Left renal cortex interstitium (tissue), 4 donors: ENCODE data around the gene MTG1. TPM values are rescaled to one million over a fixed set of nuclear protein-coding genes. Genes with fewer than 3 reads are reported as not detected.
"Not testable (repeated sequence)": the region's sequence is repeated elsewhere in the genome, so short reads cannot be mapped to it uniquely, and the experiment has no call there.

Source experiments
- DNase-seq, 4 donors: peaks; one replicate each; pipeline ENCODE4 v3.0.0-alpha.2; 2013; ENCODE audit warnings: low read depth in 4 of 4, low spot score in 2 of 4, missing footprints in 1 of 4
- polyA plus RNA-seq, 4 donors: library from polyadenylated mRNA; unstranded; fragments of 120-200 nt; gene quantifications; one replicate each; pipeline ENCODE4 v1.2.1, GENCODE V29; 2013; ENCODE audit not compliant: insufficient read length in 4 of 4

Gene MTG1
- polyA plus RNA-seq, 4 donors: 60.3 to 104 (median 81.0) TPM

- DNase-seq: no peak
Observed at GRCh38 chr10:133377025-133377817, 16.7 kb upstream of the MTG1 start.

GRCh38 chr10:133377818-133378250 is 16.1 kb upstream of the MTG1 start:
- no peak for DNase-seq

DNA sequence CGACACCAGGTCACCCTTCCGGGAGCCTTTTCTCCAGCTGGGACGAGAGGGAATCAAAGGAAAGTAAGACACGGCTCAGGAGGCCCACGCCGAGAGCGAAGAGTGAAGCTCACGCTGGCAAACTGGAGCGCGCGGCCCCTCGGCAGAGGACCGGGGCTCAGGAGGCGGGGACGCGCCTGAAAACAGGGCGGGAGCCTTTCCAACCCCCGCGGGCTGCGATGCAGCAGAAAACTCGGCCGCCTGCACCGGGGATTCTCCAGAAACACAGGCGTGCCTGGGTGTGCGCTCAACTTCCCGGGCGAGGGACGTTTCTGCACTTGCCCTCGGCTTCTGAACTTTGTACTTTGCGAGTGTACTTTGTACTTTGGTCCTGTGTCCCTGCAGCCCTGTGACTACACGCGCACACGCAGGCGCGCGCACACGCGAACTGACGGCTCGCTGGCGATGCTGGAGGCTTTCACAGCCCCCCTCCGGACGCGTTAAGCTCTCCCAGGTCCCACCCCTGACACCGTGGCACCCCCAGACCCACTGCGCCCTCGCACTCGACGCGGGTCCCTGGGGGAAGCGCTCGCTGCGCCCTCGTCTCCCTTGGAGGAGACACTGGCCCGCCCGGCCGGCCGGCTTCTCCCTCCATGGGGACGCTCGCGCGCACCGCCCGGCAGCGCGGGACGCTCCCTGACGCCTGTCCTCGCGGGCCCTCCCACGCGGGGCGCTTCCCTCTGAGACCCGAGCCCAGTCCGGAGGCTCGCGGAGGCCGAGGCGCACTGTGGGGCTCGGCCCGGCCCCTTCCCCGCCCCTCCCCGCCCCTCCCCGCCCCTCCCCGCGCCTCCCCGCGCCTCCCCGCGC is 15.5 kb upstream of the MTG1 start:
- DNase-seq: peak in 1 of 4 donors; percentile 69

DNA sequence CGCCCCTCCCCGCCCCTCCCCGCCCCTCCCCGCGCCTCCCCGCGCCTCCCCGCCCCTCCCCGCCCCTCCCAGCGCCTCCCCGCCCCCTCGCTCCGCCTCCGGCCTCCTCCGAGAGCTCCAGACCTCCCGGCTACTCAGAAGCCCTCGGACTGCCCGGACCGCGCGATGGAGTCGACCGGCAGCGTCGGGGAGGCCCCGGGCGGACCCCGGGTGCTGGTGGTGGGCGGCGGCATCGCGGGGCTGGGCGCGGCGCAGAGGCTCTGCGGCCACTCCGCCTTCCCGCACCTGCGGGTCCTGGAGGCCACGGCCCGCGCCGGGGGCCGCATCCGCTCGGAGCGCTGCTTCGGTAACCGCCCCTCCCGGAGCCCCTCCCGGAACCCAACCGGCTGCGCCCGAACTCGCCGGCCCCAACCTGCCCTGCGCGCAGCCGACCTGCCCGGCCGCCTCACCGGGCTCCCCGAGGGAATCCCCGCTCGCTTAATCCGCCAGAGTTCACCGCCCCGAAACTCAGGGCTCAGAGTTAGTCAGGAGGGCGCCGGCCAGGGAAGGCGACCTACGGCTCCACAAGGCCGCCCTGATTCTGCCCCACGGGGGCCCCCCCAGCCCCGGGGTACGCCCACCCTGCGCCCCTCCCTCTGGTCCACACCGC is 14.7 kb upstream of the MTG1 start, which contains the start of gene PAOX:
Gene PAOX, plus strand, starts transcription at position 111 of the 649 bp plus-strand sequence. Its CDS starts 55 bp downstream, at position 166.
- no peak for DNase-seq

- no peak for DNase-seq
Observed at GRCh38 chr10:133379801-133380666, 13.9 kb upstream of the MTG1 start.

DNA sequence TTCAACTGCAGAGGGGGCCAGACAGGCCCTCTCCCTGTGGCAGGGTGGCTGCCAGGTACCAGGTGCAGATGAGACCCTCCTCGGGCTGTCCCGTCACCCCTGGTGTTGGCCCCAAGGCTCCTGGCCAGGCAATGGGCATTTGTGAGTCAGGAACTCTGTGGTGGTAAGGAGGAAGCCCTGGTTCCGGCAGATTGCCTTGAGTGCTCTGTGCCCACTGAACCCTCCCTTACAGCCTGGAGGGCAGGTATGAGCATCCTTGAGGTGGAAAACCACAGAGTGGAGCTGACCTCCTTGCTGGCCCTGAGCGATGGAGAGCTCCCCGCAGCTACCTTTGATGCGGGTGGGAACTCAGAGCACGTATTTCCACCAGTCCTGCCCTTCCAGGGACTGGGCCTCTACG is 12.9 kb upstream of the MTG1 start:
- no peak for DNase-seq

- DNase-seq: no peak
Observed at GRCh38 chr10:133383551-133383950, 10.4 kb upstream of the MTG1 start.

DNA sequence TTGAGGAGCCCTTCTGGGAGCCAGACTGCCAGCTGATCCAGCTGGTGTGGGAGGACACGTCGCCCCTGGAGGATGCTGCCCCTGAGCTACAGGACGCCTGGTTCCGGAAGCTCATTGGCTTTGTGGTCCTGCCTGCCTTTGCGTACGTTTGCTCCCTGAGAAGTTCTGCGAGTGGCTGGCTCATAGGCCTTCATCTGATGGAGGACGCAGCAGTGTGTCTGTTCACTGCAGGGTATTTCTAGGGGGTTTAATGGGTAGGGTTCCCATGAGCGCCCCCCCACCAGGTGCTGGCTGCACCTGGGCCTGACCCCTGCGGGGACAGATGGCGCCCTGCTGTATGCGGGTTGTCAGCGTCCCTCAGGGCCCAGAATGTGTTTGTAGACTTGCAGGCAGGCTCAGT is 9.9 kb upstream of the MTG1 start:
- DNase-seq: no peak

- no peak for DNase-seq
Observed at GRCh38 chr10:133385214-133385613, 8.7 kb upstream of the MTG1 start.

- not testable (repeated sequence) for DNase-seq
Observed at GRCh38 chr10:133386951-133387350, 7.0 kb upstream of the MTG1 start.

DNA sequence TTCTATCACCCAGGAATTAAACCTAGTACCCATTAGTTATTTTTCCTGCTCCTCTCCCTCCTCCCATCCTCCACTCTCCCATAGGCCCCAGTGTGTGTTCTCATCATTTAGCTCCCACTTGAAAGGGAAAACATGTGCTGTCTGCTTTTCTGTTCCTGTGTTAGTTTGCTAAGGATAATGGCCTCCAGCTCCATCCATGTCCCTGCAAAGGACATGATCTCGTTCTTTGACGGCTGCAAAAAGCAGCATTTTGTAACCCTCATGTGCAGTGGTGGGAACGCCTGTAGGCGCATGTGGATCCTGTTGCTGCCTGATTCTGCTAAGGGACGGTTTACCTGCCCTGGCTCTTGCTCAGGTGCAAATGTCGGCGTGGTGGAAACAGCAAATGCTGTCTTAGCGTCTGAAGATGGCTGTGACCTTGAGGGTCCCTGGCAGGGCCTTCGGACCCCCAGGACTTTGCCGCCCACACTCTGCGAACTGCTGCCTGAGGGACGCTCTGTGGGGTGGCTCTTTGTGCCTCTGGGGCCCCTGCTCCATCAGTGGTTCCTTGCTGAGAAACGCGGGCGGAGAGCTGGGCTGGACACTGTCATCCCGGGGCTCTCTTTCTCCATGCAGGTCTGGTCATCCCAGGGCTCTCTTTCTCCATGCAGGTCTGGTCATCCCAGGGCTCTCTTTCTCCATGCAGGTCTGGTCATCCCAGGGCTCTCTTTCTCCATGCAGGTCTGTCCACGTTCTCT is 5.6 kb upstream of the MTG1 start:
- DNase-seq: no peak

DNA sequence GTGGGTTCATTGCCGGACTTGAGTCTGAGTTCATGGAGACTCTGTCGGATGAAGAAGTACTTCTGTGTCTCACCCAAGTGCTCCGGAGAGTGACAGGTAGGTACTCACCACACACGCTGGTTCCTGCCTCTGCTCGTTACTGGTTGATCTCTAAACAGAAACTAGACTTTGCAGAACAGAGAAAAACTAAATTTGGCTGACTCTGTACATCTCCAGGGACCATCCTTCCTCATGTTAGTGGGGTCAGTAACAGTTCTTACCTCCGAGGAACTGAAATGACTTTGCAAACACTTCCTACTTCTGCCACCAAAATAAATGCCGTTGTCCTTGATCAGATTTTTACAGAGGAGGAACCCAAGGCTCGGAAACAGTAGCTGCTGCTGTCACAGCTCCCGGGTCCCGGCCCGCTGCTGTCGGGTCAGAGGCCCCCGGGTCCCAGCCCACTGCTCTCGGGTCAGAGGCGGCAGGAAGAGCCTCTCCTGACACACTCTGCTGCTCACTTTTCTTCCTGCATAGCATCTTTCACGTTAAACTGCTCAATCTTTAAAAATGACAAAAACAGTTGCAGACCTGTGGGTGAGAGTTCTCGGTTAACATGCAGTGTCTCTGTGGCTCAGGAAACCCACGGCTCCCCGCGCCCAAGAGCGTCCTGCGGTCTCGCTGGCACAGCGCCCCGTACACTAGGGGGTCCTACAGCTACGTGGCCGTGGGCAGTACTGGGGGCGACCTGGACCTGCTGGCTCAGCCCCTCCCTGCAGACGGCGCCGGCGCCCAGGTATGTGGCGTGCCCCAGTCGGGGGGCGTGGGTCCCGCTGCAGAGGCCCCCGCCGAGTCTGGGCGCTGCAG is 4.8 kb upstream of the MTG1 start:
- no peak for DNase-seq

DNA sequence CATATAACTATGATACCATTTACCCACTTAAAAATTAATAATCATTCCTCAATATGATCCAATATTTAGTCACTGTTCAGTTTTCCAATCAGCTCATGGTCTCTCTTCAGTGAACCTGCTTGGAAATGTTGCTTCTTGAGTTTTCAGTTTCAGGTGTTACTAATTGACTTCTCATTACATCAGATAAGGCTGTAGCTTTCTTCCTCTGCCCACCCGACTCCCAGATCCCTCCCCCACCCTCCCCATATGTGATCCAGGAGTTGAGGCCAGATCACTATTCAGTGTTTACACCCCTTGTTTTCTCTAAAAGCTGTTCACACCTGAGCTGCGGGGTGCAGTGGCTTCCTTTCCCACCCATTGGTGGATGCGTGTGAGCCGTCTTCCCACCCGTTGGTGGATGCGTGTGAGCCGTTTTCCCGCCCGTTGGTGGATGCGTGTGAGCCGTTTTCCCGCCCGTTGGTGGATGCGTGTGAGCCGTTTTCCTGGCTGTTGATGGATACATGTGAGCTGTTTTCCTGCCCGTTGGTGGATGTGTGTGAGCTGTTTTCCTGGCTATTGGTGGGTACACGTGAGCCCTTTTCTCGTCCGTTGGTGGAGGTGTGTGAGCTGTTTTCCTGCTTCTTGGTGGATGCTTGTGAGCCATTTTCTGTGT is 3.2 kb upstream of the MTG1 start:
- no peak for DNase-seq

- DNase-seq: no peak
Observed at GRCh38 chr10:133391249-133391635, 2.7 kb upstream of the MTG1 start.

DNA sequence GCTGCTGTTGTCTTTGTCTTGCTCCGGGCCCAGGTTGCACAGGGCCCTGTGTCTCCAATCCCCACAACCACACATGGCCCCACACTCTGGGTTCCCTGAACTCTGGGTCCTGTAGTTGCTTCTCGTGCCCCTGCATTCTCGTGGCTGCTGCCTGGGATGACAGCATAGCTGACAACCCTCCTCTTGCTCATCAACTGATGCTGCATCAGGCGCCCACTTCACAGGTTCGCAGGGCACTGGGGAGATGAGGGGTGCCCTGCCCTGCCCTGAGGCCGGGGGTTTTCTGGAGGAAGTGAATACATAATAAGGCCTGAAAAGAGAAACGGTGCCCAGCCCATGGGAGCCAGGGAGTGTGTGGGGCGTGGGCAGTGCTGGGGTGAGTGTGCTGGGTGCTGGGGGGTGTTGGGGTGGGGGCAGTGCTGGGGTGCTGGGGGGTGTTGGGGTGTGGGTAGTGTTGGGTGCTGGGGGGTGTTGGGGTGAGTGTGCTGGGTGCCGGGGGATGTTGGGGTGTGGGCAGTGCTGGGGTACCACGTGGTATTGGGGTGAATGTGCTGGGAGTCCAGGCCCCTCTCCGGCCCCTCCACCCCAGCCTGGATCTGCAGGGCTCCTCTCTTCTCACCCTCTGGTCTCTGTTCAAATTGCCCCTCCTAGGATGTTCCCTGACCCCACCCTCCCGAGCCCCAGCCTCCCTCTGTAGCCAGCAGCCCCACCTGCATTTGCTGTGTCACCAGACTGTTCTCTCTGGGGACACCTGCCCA is 2.0 kb upstream of the MTG1 start:
- DNase-seq: no peak

GRCh38 chr10:133393401-133394063 is 425 bp upstream of the MTG1 start:
- no peak for DNase-seq

DNA sequence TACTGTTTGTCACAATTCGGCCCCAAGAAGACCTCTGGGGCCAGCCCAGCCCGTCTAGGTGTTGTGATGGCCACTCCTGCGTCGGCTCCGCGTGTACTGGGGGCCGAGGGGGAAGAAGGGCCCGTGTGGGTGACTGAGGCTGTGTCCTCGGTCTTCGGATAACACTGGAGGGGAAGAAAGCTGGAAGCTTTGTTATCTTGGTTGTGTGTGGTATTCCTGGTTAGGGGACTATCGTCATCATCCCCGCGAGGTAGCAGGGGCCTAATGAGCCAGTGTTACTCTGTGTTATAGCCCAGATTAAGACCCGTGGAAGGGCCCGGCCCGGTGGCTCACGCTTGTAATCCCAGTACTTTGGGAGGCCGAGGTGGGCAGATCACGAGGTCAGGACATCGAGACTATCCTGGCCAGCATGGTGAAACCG is 854 bp downstream of the MTG1 start:
- DNase-seq: no peak
